Measurements from ENCODE around the gene ATG16L2.

ATG16L2 gene

DNA sequence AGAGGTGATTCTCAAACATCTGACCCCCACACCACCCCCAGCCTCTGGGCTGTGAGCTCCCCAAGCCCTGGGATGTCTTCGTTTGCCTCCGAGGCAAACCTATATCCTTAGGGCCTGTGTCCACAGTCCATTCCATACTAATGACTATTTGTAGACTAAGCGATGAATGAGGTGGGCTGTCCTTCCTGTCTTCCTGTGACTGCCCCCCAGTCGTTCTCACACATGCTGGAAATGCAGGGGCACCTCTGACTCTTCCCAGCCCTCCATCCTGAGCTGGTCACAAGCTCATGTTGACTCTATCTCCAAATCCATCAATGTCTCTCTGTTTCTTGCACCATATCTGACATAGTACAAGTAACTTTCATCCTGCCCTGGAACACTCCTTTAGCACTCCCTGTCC, 4.8 kb downstream of the ATG16L2 start:
- H3K27me3 Mint-ChIP-seq (ENCODE audit: low read depth, poor library complexity): peaks cover 16% of the 10 kb centered on the region
- H3K4me1 Mint-ChIP-seq: peaks cover 28% of the 10 kb centered on the region
- H3K36me3 Mint-ChIP-seq (ENCODE audit: low read depth): peaks cover 14% of the 10 kb centered on the region
- no peaks in the 10 kb centered on the region for H3K9me3 Mint-ChIP-seq
- TF ChIP-seq, protein P1, sequence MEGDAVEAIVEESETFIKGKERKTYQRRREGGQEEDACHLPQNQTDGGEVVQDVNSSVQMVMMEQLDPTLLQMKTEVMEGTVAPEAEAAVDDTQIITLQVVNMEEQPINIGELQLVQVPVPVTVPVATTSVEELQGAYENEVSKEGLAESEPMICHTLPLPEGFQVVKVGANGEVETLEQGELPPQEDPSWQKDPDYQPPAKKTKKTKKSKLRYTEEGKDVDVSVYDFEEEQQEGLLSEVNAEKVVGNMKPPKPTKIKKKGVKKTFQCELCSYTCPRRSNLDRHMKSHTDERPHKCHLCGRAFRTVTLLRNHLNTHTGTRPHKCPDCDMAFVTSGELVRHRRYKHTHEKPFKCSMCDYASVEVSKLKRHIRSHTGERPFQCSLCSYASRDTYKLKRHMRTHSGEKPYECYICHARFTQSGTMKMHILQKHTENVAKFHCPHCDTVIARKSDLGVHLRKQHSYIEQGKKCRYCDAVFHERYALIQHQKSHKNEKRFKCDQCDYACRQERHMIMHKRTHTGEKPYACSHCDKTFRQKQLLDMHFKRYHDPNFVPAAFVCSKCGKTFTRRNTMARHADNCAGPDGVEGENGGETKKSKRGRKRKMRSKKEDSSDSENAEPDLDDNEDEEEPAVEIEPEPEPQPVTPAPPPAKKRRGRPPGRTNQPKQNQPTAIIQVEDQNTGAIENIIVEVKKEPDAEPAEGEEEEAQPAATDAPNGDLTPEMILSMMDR (IDR thresholded peaks at IDR 0.05): no peak
- DNase-seq: no peak
- no peak overlapping the region for H3K4me3 Mint-ChIP-seq
- H3K27ac Mint-ChIP-seq: no peak overlapping the region

DNA sequence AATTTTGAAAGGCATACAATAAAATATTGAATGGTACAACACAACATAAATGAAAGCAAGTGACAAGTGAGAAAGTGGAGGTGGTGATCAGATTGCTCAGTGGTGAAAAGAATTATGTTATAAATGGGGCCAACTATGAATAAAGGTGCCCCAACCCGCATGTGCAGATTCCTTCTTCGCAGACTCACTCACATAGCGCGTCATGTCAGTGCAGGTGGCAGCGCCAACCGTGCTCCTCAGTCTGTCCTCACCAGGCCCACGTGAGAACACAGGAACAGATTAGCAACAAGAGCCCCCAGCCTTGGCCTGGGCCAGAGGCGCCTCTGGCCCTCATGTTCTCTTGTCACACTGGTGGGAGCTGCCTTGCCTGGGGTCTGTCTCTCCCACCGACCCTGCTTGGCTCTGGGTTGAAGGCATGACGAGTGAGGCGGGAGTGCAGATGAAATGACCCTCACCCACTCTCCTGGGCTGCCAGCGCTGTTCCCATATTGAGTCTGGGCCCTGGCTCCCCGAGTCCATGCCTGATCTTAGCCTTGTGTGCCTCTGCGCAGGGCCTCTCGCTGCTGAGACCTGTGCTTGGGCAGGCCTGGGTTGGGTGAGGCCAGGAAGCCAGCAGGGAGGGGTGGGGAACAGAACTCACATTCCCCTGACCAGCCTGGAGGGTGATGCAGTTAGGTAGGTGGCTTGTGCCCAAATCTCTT, 6.4 kb downstream of the ATG16L2 start:
- Mint-ChIP-seq H3K36me3 (ENCODE audit: low read depth) (peaks cover 14% of the 10 kb centered on the region), H3K27me3 (ENCODE audit: low read depth, poor library complexity) (peaks cover 16% of the 10 kb centered on the region), H3K9me3 (no peaks in the 10 kb centered on the region), H3K4me3 (peak overlapping the region; percentile 78), H3K4me1 (peaks cover 22% of the 10 kb centered on the region), H3K27ac (no peak overlapping the region)
- no peak for DNase-seq
- TF ChIP-seq, protein P1 (IDR thresholded peaks at IDR 0.05): no peak

DNA sequence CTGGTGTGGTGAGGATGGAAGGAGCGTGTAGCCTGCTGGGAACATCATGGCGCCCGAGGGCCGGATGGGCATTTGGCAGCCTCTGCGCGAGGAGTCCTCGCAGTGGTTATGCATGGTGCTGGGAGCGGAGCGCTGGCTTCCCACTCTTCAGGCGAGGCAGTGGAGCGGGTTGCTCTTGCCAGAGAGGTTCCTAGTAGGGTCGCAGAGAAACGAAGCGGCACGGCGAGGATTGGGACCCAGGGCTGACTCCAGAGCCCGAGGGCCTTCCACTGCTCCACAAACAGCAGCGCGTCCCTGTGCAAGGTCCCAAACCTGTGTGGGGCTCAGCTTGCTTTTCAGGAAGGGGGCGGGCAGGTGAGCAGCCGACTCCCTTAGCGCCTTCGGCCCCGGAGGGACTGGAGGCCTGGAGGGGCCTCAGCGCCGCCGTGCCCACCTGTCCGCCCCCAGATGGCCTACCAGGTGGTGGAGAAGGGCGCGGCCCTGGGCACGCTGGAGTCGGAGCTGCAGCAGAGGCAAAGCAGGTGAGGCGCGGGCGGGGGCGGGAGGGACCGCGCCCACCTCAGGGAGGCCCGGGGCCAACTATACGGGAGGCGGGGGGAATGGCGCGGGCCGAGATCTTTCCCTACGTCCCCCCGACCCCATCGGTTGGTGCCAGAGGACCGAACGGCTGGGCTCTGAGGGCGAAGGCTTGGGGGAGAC, 7.2 kb downstream of the ATG16L2 start:
- H3K4me1 Mint-ChIP-seq: peaks cover 25% of the 10 kb centered on the region
- peak overlapping the region; percentile 78 for H3K4me3 Mint-ChIP-seq
- H3K36me3 Mint-ChIP-seq (ENCODE audit: low read depth): peaks cover 14% of the 10 kb centered on the region
- DNase-seq: no peak
- TF ChIP-seq, protein P1 (IDR thresholded peaks at IDR 0.05): no peak
- H3K9me3 Mint-ChIP-seq: no peaks in the 10 kb centered on the region
- no peak overlapping the region for H3K27ac Mint-ChIP-seq
- peaks cover 16% of the 10 kb centered on the region for H3K27me3 Mint-ChIP-seq (ENCODE audit: low read depth, poor library complexity)

DNA sequence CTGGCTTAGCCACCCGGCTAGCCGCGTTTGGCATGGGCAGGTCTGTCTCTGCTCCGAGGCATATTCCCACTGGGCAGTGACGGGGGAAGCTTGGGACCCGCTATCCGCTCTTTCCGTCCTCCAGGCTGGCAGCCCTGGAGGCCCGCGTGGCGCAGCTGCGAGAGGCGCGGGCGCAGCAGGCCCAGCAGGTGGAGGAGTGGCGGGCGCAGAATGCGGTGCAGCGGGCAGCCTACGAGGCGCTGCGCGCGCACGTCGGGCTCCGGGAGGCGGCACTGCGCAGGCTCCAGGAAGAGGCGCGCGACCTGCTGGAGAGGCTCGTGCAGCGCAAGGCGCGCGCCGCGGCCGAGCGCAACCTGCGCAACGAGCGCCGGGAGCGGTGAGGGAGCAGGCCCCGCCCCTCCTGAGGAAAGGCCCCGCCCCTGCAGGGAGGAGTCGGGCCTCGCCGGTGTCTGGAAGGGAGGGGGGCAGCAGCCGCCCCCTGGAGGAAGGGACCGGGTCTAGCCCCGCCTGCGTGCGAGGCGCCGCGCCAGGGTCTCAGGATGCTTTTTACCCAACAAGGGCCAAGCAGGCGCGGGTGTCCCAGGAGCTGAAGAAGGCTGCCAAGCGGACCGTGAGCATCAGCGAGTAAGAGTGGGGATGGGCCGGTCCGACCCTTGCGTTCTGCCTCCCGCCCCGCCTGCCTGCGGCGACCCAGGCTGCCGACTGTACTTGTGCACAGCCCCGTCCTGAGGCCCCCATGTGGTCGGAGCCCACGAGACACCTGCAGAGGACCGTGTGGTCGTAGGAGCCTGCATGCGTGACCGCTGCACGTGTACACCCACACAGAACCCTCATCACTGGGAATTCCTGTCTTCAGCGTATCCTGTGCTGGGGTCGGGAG, 7.9 kb downstream of the ATG16L2 start:
- H3K27ac Mint-ChIP-seq: no peak overlapping the region
- peaks cover 14% of the 10 kb centered on the region for H3K36me3 Mint-ChIP-seq (ENCODE audit: low read depth)
- DNase-seq: peak; percentile 97
- peaks cover 16% of the 10 kb centered on the region for H3K27me3 Mint-ChIP-seq (ENCODE audit: low read depth, poor library complexity)
- H3K9me3 Mint-ChIP-seq: no peaks in the 10 kb centered on the region
- TF ChIP-seq, protein P1 (IDR thresholded peaks at IDR 0.05): peak; percentile 14
- H3K4me3 Mint-ChIP-seq: peak overlapping the region; percentile 65
- peaks cover 25% of the 10 kb centered on the region for H3K4me1 Mint-ChIP-seq

DNA sequence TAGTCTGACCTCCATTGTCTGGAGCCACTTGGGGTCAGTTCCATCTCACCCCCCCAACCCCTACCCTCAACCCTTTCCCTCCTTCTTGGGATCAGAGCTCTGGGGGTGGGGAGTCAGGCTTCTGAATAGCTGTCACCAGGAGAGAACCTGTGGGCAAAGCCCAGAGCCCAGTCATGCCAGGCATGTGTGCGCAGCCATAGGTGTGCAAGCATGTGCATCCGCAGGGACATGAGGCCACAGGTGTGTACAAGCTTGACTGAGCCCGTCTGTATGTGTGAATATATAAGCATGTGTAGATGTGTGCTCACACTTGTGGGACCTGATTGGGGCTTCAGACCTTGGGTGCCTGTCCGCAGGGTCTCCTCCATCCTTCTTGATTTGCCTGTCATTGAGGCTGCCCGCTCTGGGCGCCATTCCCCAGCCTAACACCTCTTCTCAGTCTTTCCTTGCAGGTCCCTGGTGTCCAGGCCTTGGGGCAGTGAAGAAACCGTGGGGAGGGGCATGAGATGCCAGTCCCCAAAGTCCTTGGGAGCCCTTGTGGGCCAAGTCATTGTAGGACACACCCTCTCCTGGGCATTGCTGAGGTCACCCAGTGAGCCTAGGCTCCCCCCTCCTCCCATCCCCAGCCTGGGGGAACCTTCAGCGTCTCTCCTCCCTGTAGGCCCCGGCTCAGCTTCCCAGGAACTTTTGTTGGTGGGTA, 9.0 kb downstream of the ATG16L2 start:
- Mint-ChIP-seq H3K9me3 (no peaks in the 10 kb centered on the region), H3K27me3 (ENCODE audit: low read depth, poor library complexity) (peaks cover 9% of the 10 kb centered on the region), H3K36me3 (ENCODE audit: low read depth) (peaks cover 8% of the 10 kb centered on the region), H3K4me1 (peaks cover 27% of the 10 kb centered on the region), H3K4me3 (peak overlapping the region; percentile 44), H3K27ac (no peak overlapping the region)
- no peak for DNase-seq
- TF ChIP-seq, protein P1 (IDR thresholded peaks at IDR 0.05): no peak

Data from nephron progenitor cell (in vitro differentiated cells).